Neural cell (in vitro differentiated cells): Measurements from ENCODE around the gene IKBKG. TPM values are rescaled to one million over a fixed set of nuclear protein-coding genes. Genes with fewer than 3 reads are reported as not detected.
"Not testable (repeated sequence)": the region's sequence is repeated elsewhere in the genome, so short reads cannot be mapped to it uniquely, and the experiment has no call there.

Source experiments
- H2AFZ ChIP-seq: fragments of 200-600, 300-800 bp; sonication (generic), shearing (Covaris generic); 2 replicates; pipeline ENCODE4 v1.6.0; 2014; ENCODE audit warnings: low read depth, mild to moderate bottlenecking, antibody characterized with exemption, low read length, moderate library complexity
- H3F3A ChIP-seq: fragments of 200-600 bp; shearing (Covaris generic); 2 replicates; pipeline ENCODE4 v1.6.1; 2016; ENCODE audit warnings: mild to moderate bottlenecking, moderate library complexity, mixed read lengths, antibody characterized with exemption, low read length; ENCODE audit not compliant: insufficient read depth, poor library complexity, severe bottlenecking
- H3K27ac ChIP-seq: fragments of 200-600, 300-800 bp; sonication (generic), shearing (Covaris generic); 2 replicates; pipeline ENCODE4 v1.5.1; 2014; ENCODE audit warnings: mild to moderate bottlenecking, low read length, moderate library complexity
- H3K27me3 ChIP-seq: fragments of 300-800, 200-600 bp; sonication (generic), shearing (Covaris generic); 2 replicates; pipeline ENCODE4 v1.6.0; 2014; ENCODE audit warnings: mild to moderate bottlenecking, low read depth, low read length, moderate library complexity; ENCODE audit not compliant: insufficient read depth
- H3K36me3 ChIP-seq: fragments of 300-800, 200-600 bp; sonication (generic), shearing (Covaris generic); 2 replicates; pipeline ENCODE4 v1.5.1; 2014; ENCODE audit warnings: mild to moderate bottlenecking, antibody characterized with exemption, low read length, moderate library complexity; ENCODE audit not compliant: insufficient read depth
- H3K4me2 ChIP-seq: fragments of 300-800, 200-600 bp; sonication (generic), shearing (Covaris generic); 2 replicates; pipeline ENCODE4 v1.6.0; 2014; ENCODE audit warnings: mild to moderate bottlenecking, low read length
- H3K4me3 ChIP-seq: fragments of 300-800, 200-600 bp; sonication (generic), shearing (Covaris generic); 2 replicates; pipeline ENCODE4 v1.5.1; 2014; ENCODE audit warnings: mild to moderate bottlenecking, low read length, moderate library complexity
- H3K79me2 ChIP-seq: fragments of 200-600 bp; shearing (Covaris generic); replicated peaks from 2 replicates; pipeline ENCODE4 v1.6.0; 2014; ENCODE audit warnings: mild to moderate bottlenecking, low read length, moderate library complexity; ENCODE audit not compliant: insufficient read depth
- H3K9ac ChIP-seq: fragments of 300-800, 200-600 bp; sonication (generic), shearing (Covaris generic); 2 replicates; pipeline ENCODE4 v1.6.1; 2016; ENCODE audit warnings: mild to moderate bottlenecking, low read length, mixed read lengths
- H3K9me2 ChIP-seq: fragments of 200-600 bp; shearing (Covaris generic); 2 replicates; pipeline ENCODE4 v1.6.1; 2016; ENCODE audit warnings: mild to moderate bottlenecking, low read length, mixed read lengths; ENCODE audit not compliant: insufficient read depth
- H3K9me3 ChIP-seq: fragments of 200-600, 300-800 bp; sonication (generic), shearing (Covaris generic); 2 replicates; pipeline ENCODE4 v1.6.1; 2016; ENCODE audit warnings: mild to moderate bottlenecking, mixed run types, low read length, moderate library complexity, mixed read lengths
- H4K20me1 ChIP-seq: fragments of 200-600 bp; shearing (Covaris generic); 2 replicates; pipeline ENCODE4 v1.6.1; 2016; ENCODE audit warnings: mild to moderate bottlenecking, mixed run types; ENCODE audit not compliant: insufficient read depth
- EP300 ChIP-seq: fragments of 450-650 bp; conservative IDR thresholded peaks from 2 replicates; pipeline ENCODE4 v1.6.1; 2014; ENCODE audit warnings: antibody characterized with exemption, mild to moderate bottlenecking, moderate library complexity; ENCODE audit not compliant: poor library complexity, severe bottlenecking
- EZH2 ChIP-seq: fragments of 200-600, 300-800 bp; shearing (Covaris generic), sonication (generic); IDR thresholded peaks from 2 replicates; pipeline ENCODE4 v1.6.1; 2014; ENCODE audit warnings: antibody characterized with exemption, low read length, borderline replicate concordance, mild to moderate bottlenecking; ENCODE audit not compliant: insufficient read depth, poor library complexity, severe bottlenecking
- MXI1 ChIP-seq: fragments of 450-650 bp; conservative IDR thresholded peaks from 2 replicates; pipeline ENCODE4 v1.6.1; 2014; ENCODE audit warnings: antibody characterized with exemption, mild to moderate bottlenecking; ENCODE audit not compliant: poor library complexity, severe bottlenecking
- POLR2AphosphoS5 ChIP-seq: IDR thresholded peaks from 2 replicates; pipeline ENCODE4 v1.6.1; 2012
- RAD21 ChIP-seq: fragments of 450-650 bp; conservative IDR thresholded peaks from 2 replicates; pipeline ENCODE4 v1.6.1; 2014; ENCODE audit warnings: antibody characterized with exemption, mild to moderate bottlenecking, moderate library complexity
- SMC3 ChIP-seq: fragments of 450-650 bp; conservative IDR thresholded peaks from 2 replicates; pipeline ENCODE4 v1.6.1; 2014; ENCODE audit warnings: antibody characterized with exemption, mild to moderate bottlenecking, moderate library complexity; ENCODE audit not compliant: poor library complexity
- TAF1 ChIP-seq: IDR thresholded peaks from 2 replicates; pipeline ENCODE4 v1.6.1; 2012; ENCODE audit warnings: low read depth
- polyA plus RNA-seq: library from polyadenylated mRNA; depleted of rRNA; stranded (reverse); fragments of >200 nt; gene quantifications from 2 replicates; pipeline ENCODE4 v1.2.3, GENCODE V29; 2014
- TF ChIP-seq, protein P1 (sequence below): IDR thresholded peaks from 2 replicates; pipeline ENCODE4 v1.6.1; 2012; ENCODE audit warnings: borderline replicate concordance
- TF ChIP-seq, protein P2 (sequence below): fragments of 450-650 bp; IDR thresholded peaks from 2 replicates; pipeline ENCODE4 v1.5.1; 2014; ENCODE audit warnings: antibody characterized with exemption, mild to moderate bottlenecking, moderate library complexity; ENCODE audit not compliant: poor library complexity, severe bottlenecking

IKBKG gene
- polyA plus RNA-seq, 1 donor from 2014 or later, result 37.7 TPM

DNA sequence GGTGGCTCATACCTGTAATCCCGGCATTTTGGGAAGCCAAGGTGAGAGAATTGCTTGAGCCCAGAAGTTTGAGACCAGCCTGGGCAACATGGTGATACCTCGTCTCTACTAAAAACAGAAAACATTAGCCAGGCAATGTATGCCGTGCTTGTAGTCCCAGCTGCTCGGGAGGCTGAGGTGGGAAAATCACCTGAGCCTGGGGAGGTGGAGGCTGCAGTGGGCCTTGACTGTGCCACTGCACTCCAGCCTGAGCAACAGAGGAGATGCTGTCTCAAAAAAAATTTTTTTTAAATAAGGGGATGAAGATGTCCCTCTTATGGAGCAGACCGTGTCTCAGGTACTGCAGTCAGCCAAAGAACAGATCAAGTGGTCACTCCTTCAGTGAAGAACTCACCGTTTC is 58.1 kb downstream of the IKBKG start:
- H2AFZ ChIP-seq, result no peak overlapping the region
- H3K27me3 ChIP-seq, result no peaks in the 10 kb centered on the region
- no peaks in the 10 kb centered on the region for H3K36me3 ChIP-seq
- H4K20me1 ChIP-seq, result no peaks in the 10 kb centered on the region
- H3K27ac ChIP-seq, result no peak overlapping the region
- TF ChIP-seq EP300, result no peak
- no peak for TF ChIP-seq POLR2AphosphoS5
- TF ChIP-seq RAD21, result no peak
- no peak for TF ChIP-seq SMC3
- TF ChIP-seq MXI1, result no peak
- TF ChIP-seq TAF1, result no peak
- no peak for TF ChIP-seq EZH2
- TF ChIP-seq, protein P1, sequence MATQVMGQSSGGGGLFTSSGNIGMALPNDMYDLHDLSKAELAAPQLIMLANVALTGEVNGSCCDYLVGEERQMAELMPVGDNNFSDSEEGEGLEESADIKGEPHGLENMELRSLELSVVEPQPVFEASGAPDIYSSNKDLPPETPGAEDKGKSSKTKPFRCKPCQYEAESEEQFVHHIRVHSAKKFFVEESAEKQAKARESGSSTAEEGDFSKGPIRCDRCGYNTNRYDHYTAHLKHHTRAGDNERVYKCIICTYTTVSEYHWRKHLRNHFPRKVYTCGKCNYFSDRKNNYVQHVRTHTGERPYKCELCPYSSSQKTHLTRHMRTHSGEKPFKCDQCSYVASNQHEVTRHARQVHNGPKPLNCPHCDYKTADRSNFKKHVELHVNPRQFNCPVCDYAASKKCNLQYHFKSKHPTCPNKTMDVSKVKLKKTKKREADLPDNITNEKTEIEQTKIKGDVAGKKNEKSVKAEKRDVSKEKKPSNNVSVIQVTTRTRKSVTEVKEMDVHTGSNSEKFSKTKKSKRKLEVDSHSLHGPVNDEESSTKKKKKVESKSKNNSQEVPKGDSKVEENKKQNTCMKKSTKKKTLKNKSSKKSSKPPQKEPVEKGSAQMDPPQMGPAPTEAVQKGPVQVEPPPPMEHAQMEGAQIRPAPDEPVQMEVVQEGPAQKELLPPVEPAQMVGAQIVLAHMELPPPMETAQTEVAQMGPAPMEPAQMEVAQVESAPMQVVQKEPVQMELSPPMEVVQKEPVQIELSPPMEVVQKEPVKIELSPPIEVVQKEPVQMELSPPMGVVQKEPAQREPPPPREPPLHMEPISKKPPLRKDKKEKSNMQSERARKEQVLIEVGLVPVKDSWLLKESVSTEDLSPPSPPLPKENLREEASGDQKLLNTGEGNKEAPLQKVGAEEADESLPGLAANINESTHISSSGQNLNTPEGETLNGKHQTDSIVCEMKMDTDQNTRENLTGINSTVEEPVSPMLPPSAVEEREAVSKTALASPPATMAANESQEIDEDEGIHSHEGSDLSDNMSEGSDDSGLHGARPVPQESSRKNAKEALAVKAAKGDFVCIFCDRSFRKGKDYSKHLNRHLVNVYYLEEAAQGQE, result no peak
- TF ChIP-seq, protein P2, sequence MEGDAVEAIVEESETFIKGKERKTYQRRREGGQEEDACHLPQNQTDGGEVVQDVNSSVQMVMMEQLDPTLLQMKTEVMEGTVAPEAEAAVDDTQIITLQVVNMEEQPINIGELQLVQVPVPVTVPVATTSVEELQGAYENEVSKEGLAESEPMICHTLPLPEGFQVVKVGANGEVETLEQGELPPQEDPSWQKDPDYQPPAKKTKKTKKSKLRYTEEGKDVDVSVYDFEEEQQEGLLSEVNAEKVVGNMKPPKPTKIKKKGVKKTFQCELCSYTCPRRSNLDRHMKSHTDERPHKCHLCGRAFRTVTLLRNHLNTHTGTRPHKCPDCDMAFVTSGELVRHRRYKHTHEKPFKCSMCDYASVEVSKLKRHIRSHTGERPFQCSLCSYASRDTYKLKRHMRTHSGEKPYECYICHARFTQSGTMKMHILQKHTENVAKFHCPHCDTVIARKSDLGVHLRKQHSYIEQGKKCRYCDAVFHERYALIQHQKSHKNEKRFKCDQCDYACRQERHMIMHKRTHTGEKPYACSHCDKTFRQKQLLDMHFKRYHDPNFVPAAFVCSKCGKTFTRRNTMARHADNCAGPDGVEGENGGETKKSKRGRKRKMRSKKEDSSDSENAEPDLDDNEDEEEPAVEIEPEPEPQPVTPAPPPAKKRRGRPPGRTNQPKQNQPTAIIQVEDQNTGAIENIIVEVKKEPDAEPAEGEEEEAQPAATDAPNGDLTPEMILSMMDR, result no peak
- H3K9ac ChIP-seq, result no peak overlapping the region
- no peaks in the 10 kb centered on the region for H3K79me2 ChIP-seq
- H3K9me2 ChIP-seq, result no peaks in the 10 kb centered on the region
- no peak overlapping the region for H3K4me2 ChIP-seq
- no peak overlapping the region for H3K4me3 ChIP-seq
- H3F3A ChIP-seq, result no peaks in the 10 kb centered on the region
- no peaks in the 10 kb centered on the region for H3K9me3 ChIP-seq

GRCh38 chrX:154607370-154607769 is 60.0 kb downstream of the IKBKG start:
- Histone ChIP-seq H3F3A (no peaks in the 10 kb centered on the region), H3K4me3 (no peak overlapping the region), H3K9me2 (no peaks in the 10 kb centered on the region), H3K36me3 (no peaks in the 10 kb centered on the region), H3K9ac (no peak overlapping the region), H3K27me3 (no peaks in the 10 kb centered on the region), H3K27ac (no peak overlapping the region), H3K9me3 (no peaks in the 10 kb centered on the region), H4K20me1 (no peaks in the 10 kb centered on the region), H2AFZ (no peak overlapping the region), H3K79me2 (no peaks in the 10 kb centered on the region), H3K4me2 (no peak overlapping the region)
- TF ChIP-seq, protein P1, result no peak
- TF ChIP-seq, protein P2, result no peak
- TF ChIP-seq SMC3 (no peak), EZH2 (no peak), POLR2AphosphoS5 (no peak), RAD21 (no peak), EP300 (no peak)

DNA sequence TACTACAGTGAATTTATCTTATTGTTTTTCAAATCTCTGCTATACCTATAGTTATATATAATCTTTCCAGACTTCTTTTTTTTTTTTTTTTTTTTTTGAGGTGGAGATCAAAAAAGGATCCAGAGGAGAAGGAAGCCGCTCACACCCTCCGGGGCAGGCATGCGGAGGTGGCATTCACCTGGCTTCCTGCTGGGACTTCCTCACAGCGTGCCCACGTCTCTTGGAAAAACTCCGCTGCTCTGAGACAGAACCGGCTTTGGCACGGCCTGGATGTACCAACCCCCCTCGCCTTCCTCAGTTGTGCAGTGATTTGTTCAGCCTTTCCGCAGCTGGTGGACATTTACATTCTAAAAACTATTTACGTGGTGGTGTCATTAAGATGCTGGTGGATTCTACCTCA is 60.6 kb downstream of the IKBKG start:
- H3K79me2 ChIP-seq, H3K27ac ChIP-seq, H3K27me3 ChIP-seq, H3K4me3 ChIP-seq, H3K9ac ChIP-seq, H3K36me3 ChIP-seq, H3K9me3 ChIP-seq, H3F3A ChIP-seq, H4K20me1 ChIP-seq, H3K9me2 ChIP-seq, H2AFZ ChIP-seq, H3K4me2 ChIP-seq: not testable (repeated sequence)
